PFSK-1 (cell line): ENCODE data around the gene FREM3.

Source experiments
- FOXP2 ChIP-seq: optimal IDR thresholded peaks from 2 replicates; pipeline ENCODE3; 2011; ENCODE audit warnings: borderline replicate concordance, control low read depth, inconsistent platforms; ENCODE audit not compliant: insufficient read depth; ENCODE audit errors: extremely low read length, extremely low read depth
- TAF1 ChIP-seq: IDR thresholded peaks from 2 replicates; pipeline ENCODE4 v1.6.1; 2012; ENCODE audit warnings: low read length, control low read depth, borderline replicate concordance; ENCODE audit not compliant: insufficient read depth
- TF ChIP-seq, protein P1 (sequence below), 2 experiments: IDR thresholded peaks; 2 replicates each; pipeline versions ENCODE4 v1.6.1 to v1.8.0; 2011 to 2012; ENCODE audit warnings: low read depth in 2 of 2, low read length in 2 of 2, control low read depth in 1 of 2, inconsistent platforms in 1 of 2, mild to moderate bottlenecking in 1 of 2, moderate library complexity in 1 of 2; ENCODE audit not compliant: insufficient read depth in 1 of 2

DNA sequence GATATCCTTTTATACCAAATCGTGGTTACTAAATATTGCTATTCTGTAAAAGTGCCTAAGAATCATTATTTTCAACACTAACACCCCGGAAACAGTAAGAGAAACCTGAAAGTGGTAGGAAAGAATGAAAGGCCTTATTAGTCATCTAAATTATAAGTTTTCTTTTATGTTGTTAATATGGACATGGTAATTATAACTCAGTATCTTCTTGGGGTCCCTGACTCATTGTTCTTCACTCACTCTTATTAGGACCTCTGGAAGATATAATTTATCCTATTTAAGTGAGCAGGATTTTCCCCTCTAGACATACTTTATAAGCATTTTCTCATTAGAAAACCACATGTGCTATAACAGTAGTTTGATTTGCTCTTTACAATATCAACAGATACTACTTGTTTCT lies 136.0 kb downstream of the FREM3 start:
- TF ChIP-seq TAF1 = no peak
- no peak for TF ChIP-seq FOXP2
- TF ChIP-seq, protein P1, sequence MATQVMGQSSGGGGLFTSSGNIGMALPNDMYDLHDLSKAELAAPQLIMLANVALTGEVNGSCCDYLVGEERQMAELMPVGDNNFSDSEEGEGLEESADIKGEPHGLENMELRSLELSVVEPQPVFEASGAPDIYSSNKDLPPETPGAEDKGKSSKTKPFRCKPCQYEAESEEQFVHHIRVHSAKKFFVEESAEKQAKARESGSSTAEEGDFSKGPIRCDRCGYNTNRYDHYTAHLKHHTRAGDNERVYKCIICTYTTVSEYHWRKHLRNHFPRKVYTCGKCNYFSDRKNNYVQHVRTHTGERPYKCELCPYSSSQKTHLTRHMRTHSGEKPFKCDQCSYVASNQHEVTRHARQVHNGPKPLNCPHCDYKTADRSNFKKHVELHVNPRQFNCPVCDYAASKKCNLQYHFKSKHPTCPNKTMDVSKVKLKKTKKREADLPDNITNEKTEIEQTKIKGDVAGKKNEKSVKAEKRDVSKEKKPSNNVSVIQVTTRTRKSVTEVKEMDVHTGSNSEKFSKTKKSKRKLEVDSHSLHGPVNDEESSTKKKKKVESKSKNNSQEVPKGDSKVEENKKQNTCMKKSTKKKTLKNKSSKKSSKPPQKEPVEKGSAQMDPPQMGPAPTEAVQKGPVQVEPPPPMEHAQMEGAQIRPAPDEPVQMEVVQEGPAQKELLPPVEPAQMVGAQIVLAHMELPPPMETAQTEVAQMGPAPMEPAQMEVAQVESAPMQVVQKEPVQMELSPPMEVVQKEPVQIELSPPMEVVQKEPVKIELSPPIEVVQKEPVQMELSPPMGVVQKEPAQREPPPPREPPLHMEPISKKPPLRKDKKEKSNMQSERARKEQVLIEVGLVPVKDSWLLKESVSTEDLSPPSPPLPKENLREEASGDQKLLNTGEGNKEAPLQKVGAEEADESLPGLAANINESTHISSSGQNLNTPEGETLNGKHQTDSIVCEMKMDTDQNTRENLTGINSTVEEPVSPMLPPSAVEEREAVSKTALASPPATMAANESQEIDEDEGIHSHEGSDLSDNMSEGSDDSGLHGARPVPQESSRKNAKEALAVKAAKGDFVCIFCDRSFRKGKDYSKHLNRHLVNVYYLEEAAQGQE (IDR thresholded peaks at IDR 0.05; ENCODE audit: insufficient read depth in 1 of 2, low read depth in 2 of 2, low read length in 2 of 2) = no peak
